ENCODE results near the gene PTPRC.

DNA sequence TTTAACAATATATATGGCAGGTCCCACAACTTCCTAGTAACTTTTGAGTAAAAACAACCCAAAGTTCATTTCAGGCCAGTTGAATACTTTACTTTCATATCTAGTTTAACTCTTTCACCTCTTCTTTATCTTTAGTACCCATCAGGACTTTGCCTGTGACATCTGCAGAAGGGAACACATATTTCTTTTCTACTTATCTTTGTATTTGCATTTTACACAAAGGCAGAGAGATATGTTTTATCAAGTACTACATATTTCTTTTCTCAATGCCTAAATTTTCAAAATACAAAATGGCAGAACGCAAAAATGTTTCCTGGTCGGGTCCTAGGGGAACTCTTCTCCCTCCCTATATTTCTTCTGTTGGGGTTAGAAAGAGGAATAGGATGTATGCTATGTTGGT is 6.8 kb upstream of the PTPRC start:
- TF ChIP-seq CTCF (IDR thresholded peaks at IDR 0.05; ENCODE audit: low read depth, low read length) (no peak), POLR2A (IDR thresholded peaks at IDR 0.05; ENCODE audit: extremely low read depth, insufficient read length) (no peak), MYC (IDR thresholded peaks at IDR 0.05; ENCODE audit: low read depth, low read length) (no peak)
- TF ChIP-seq, protein P1, sequence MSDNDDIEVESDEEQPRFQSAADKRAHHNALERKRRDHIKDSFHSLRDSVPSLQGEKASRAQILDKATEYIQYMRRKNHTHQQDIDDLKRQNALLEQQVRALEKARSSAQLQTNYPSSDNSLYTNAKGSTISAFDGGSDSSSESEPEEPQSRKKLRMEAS (IDR thresholded peaks at IDR 0.05; ENCODE audit: low read depth, low read length) = no peak

All from NB4 (cell line).